Neural progenitor cell (in vitro differentiated cells): Measurements from ENCODE around the gene WDR1.

Source experiments
- EZH2 ChIP-seq: fragments of 200-600 bp; sonication (generic); IDR thresholded peaks from 2 replicates; pipeline ENCODE4 v1.6.1; 2017; ENCODE audit warnings: antibody characterized with exemption, mild to moderate bottlenecking, moderate library complexity
- EZH2phosphoT487 ChIP-seq: fragments of 200-600 bp; sonication (generic); IDR thresholded peaks from 2 replicates; pipeline ENCODE4 v1.6.1; 2017; ENCODE audit warnings: antibody characterized with exemption
- TF ChIP-seq, protein P1 (sequence below): fragments of 200-600 bp; sonication (generic); IDR thresholded peaks from 2 replicates; pipeline ENCODE4 v1.5.1; 2017; ENCODE audit warnings: antibody characterized with exemption, mild to moderate bottlenecking

DNA sequence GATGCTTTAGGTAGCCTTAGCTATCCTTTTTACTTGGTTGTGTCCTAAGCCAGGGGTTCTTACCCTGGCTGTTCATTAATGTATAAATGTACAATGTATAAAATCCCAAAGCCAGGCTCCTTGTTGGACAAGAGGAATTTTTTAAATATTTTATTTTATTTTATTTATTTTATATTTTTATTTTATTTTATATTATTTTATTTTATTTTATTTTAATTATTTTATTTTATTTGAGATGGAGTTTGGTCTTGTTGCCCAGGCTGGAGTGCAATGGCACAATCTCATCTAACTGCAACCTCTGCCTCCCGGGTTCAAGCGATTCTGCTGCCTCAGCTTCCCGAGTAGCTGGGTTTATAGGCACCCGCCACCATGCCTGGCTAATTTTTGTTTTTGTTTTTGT is 87.2 kb downstream of the WDR1 start:
- TF ChIP-seq, protein P1, sequence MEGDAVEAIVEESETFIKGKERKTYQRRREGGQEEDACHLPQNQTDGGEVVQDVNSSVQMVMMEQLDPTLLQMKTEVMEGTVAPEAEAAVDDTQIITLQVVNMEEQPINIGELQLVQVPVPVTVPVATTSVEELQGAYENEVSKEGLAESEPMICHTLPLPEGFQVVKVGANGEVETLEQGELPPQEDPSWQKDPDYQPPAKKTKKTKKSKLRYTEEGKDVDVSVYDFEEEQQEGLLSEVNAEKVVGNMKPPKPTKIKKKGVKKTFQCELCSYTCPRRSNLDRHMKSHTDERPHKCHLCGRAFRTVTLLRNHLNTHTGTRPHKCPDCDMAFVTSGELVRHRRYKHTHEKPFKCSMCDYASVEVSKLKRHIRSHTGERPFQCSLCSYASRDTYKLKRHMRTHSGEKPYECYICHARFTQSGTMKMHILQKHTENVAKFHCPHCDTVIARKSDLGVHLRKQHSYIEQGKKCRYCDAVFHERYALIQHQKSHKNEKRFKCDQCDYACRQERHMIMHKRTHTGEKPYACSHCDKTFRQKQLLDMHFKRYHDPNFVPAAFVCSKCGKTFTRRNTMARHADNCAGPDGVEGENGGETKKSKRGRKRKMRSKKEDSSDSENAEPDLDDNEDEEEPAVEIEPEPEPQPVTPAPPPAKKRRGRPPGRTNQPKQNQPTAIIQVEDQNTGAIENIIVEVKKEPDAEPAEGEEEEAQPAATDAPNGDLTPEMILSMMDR = no peak
- no peak for TF ChIP-seq EZH2
- no peak for TF ChIP-seq EZH2phosphoT487
